DOHH2 (cell line): ENCODE data around the gene CXCL9.
"Not testable (repeated sequence)": the region's sequence is repeated elsewhere in the genome, so short reads cannot be mapped to it uniquely, and the experiment has no call there.

ENCODE experiments used
- H3F3A ChIP-seq: fragments of 200-600 bp; sonication (generic), shearing (Covaris generic); 2 replicates; pipeline ENCODE4 v1.6.0; 2016; ENCODE audit warnings: antibody characterized with exemption, mild to moderate bottlenecking; ENCODE audit not compliant: control insufficient read depth, insufficient read depth
- H3K27ac ChIP-seq: fragments of 200-600 bp; sonication (generic); 2 replicates; pipeline ENCODE4 v1.5.1; 2014; ENCODE audit warnings: low read depth, mild to moderate bottlenecking, low read length, moderate library complexity
- H3K27me3 ChIP-seq: fragments of 200-600 bp; sonication (generic); 2 replicates; pipeline ENCODE4 v1.6.1; 2014; ENCODE audit warnings: mild to moderate bottlenecking, low read length, mixed read lengths; ENCODE audit not compliant: control insufficient read depth
- H3K36me3 ChIP-seq: fragments of 200-600 bp; sonication (generic); 2 replicates; pipeline ENCODE4 v1.6.1; 2014; ENCODE audit warnings: mild to moderate bottlenecking, low read length, moderate library complexity, mixed read lengths; ENCODE audit not compliant: control insufficient read depth
- H3K4me1 ChIP-seq: fragments of 200-600 bp; sonication (generic); 2 replicates; pipeline ENCODE4 v1.6.1; 2014; ENCODE audit warnings: mild to moderate bottlenecking, low read length, mixed read lengths; ENCODE audit not compliant: control insufficient read depth
- H3K4me2 ChIP-seq: fragments of 200-600 bp; sonication (generic); 2 replicates; pipeline ENCODE4 v1.6.0; 2014; ENCODE audit warnings: mild to moderate bottlenecking, low read length, moderate library complexity
- H3K4me3 ChIP-seq: fragments of 200-600 bp; sonication (generic); 2 replicates; pipeline ENCODE4 v1.5.1; 2014; ENCODE audit warnings: mild to moderate bottlenecking, low read length, mixed read lengths
- H3K79me2 ChIP-seq: fragments of 200-600 bp; sonication (generic); 2 replicates; pipeline ENCODE4 v1.6.1; 2014; ENCODE audit warnings: mild to moderate bottlenecking, low read length, mixed read lengths; ENCODE audit not compliant: control insufficient read depth
- H3K9me2 ChIP-seq: fragments of 200-600 bp; sonication (generic); replicated peaks from 2 replicates; pipeline ENCODE4 v1.6.1; 2014; ENCODE audit warnings: mild to moderate bottlenecking, low read length, mixed read lengths; ENCODE audit not compliant: control insufficient read depth
- H3K9me3 ChIP-seq: fragments of 200-600 bp; sonication (generic); 2 replicates; pipeline ENCODE4 v1.6.1; 2014; ENCODE audit warnings: antibody characterized with exemption, low read length, mixed read lengths; ENCODE audit not compliant: control insufficient read depth, insufficient read depth
- H4K20me1 ChIP-seq: fragments of 200-600 bp; sonication (generic); 2 replicates; pipeline ENCODE4 v1.6.0; 2014; ENCODE audit warnings: low read depth, mild to moderate bottlenecking, antibody characterized with exemption, low read length, moderate library complexity; ENCODE audit not compliant: control insufficient read depth, insufficient read depth
- CTCF ChIP-seq: fragments of 200-600 bp; sonication (generic); IDR thresholded peaks from one replicate; pipeline ENCODE4 v1.5.1; 2014; ENCODE audit warnings: antibody characterized with exemption, mild to moderate bottlenecking, low read depth, low read length; ENCODE audit not compliant: poor library complexity, severe bottlenecking
- EZH2phosphoT487 ChIP-seq: fragments of 200-600 bp; sonication (generic); IDR thresholded peaks from 2 replicates; pipeline ENCODE4 v1.6.1; 2017; ENCODE audit warnings: borderline replicate concordance, mild to moderate bottlenecking, antibody characterized with exemption, low read length, moderate library complexity, mixed read lengths

The CXCL9 gene

GRCh38 chr4:75968084-75968483 is 39.2 kb downstream of the CXCL9 start:
- Histone ChIP-seq H3K27me3 (no peaks in the 10 kb centered on the region), H4K20me1 (no peaks in the 10 kb centered on the region), H3K4me1 (no peaks in the 10 kb centered on the region), H3F3A (no peaks in the 10 kb centered on the region), H3K36me3 (peaks cover 96% of the 10 kb centered on the region), H3K79me2 (no peaks in the 10 kb centered on the region), H3K9me2 (no peaks in the 10 kb centered on the region), H3K4me3 (no peak overlapping the region), H3K27ac (no peak overlapping the region), H3K9me3 (peaks cover 3% of the 10 kb centered on the region; the same call in 1 of the 2 replicates), H3K4me2 (no peak overlapping the region)
- TF ChIP-seq CTCF (no peak), EZH2phosphoT487 (no peak)

DNA sequence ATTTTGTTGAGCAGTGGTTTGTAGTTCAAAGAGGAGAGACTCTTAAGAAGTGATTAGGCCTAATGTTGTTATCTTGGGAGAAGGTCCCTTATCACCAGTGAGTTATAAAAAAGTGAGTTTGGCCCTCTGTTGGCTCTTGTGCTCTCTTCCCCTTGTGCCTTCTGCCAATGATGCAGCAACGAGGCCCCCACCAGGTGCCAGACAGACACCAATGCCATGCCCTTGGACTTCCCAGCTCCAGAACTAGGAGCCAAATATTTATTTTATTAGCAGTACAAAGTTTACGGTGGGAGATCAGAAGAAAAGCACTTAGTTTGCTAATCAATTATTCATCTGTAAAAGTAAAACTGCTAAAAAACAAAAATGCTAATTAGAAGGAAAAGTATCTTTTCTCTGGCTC is 43.8 kb downstream of the CXCL9 start:
- Histone ChIP-seq H3K4me1 (no peaks in the 10 kb centered on the region), H3K27me3 (no peaks in the 10 kb centered on the region), H3K27ac (no peak overlapping the region), H4K20me1 (no peaks in the 10 kb centered on the region), H3K4me3 (no peak overlapping the region), H3K36me3 (peaks cover 78% of the 10 kb centered on the region), H3K4me2 (no peak overlapping the region), H3K9me2 (no peaks in the 10 kb centered on the region), H3F3A (no peaks in the 10 kb centered on the region), H3K79me2 (no peaks in the 10 kb centered on the region), H3K9me3 (peaks cover 3% of the 10 kb centered on the region; the same call in 1 of the 2 replicates)
- TF ChIP-seq EZH2phosphoT487: no peak
- no peak for TF ChIP-seq CTCF

DNA sequence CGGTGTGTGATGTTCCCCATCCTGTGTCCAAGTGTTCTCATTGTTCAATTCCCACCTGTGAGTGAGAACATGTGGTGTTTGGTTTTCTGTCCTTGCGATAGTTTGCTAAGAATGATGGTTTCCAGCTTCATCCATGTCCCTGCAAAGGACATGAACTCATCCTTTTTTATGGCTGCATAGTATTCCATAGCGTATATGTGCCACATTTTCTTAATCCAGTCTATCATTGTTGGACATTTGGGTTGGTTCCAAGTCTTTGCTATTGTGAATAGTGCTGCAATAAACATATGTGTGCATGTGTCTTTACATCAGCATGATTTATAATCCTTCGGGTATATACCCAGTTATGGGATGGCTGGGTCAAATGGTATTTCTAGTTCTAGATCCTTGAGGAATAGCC is 45.2 kb downstream of the CXCL9 start:
- peaks cover 78% of the 10 kb centered on the region for H3K36me3 ChIP-seq
- H3K9me2 ChIP-seq, H3K27me3 ChIP-seq, H3K4me3 ChIP-seq, H3K9me3 ChIP-seq, H3K4me1 ChIP-seq, H4K20me1 ChIP-seq, H3F3A ChIP-seq, H3K79me2 ChIP-seq, H3K27ac ChIP-seq, H3K4me2 ChIP-seq: not testable (repeated sequence)

DNA sequence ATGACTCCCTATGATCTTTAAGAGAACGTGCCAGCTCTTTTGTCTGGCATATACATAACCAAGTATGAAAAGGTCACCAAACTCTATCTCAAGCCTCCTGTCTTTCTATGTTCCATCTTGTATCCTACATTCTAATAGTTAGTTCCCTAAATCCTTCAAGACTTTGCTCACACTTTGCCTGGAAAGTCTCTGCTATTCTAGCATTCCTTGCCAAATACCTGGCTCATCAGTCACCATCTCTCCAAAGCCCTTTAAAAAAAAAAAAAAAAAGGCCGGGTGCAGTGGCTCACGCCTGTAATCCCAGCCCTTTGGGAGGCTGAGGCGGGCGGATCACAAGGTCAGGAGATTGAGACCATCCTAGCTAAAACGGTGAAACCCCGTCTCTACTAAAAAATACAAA is 48.8 kb downstream of the CXCL9 start:
- H3K9me2 ChIP-seq, H3K4me2 ChIP-seq, H3K4me3 ChIP-seq, H3K9me3 ChIP-seq, H3K4me1 ChIP-seq, H3K27me3 ChIP-seq, H3K79me2 ChIP-seq, H4K20me1 ChIP-seq, H3F3A ChIP-seq, H3K27ac ChIP-seq: not testable (repeated sequence)
- H3K36me3 ChIP-seq: peaks cover 70% of the 10 kb centered on the region

GRCh38 chr4:75954811-75955210 is 52.5 kb downstream of the CXCL9 start:
- not testable (repeated sequence) for H3K27ac ChIP-seq, H3F3A ChIP-seq, H3K4me3 ChIP-seq, H3K4me2 ChIP-seq, H3K9me2 ChIP-seq, H4K20me1 ChIP-seq, H3K9me3 ChIP-seq, H3K79me2 ChIP-seq, H3K4me1 ChIP-seq, H3K27me3 ChIP-seq
- peaks cover 81% of the 10 kb centered on the region for H3K36me3 ChIP-seq
